HG03354 (cell line): ENCODE measurements around the gene CDKN2D.
"Not testable (repeated sequence)": the region's sequence is repeated elsewhere in the genome, so short reads cannot be mapped to it uniquely, and the experiment has no call there.

Experiments
- ATAC-seq: cut with Tn5 transposase; IDR thresholded peaks from one replicate; pipeline ENCODE4 v1.9.1; 2021; ENCODE audit warnings: mild to moderate bottlenecking; ENCODE audit not compliant: unreplicated experiment, poor library complexity, severe bottlenecking

The CDKN2D gene

GRCh38 chr19:10583036-10583776 is 14.4 kb upstream of the CDKN2D start:
- ATAC-seq = no peak

- no peak for ATAC-seq
Observed at GRCh38 chr19:10582091-10582490, 13.3 kb upstream of the CDKN2D start.

DNA sequence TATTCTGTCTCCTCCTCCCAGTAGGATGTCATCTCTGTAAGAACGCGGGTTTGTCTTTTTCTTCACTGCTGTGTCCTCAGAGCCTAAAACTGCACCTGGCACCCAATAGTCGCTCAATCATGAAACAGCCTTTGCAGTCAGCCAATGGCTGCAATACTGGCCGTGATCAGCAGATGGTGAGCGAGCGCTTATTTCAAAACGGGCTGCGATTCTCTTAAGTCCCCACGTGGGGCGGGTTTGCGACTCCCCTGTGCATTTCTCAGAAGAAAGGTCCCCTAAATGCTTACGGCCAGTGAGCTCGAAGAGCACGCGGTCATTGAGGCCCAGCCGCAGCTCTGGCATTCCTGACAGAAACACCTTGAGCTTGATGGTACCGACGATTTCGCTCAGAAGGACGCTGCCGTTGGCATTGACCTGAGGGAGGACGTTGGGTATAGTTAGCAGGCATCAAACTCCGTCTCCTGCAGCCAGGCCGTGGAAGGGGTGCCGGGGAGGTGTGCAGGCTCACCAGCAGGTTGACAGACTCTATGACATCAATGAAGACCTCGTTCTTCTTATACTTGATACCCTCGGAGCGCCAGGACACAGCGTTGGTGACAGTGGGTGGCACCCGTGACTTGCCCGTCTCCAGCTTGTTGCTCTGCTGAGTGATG is 12.3 kb upstream of the CDKN2D start:
- ATAC-seq = peak; percentile 64

GRCh38 chr19:10577951-10578350 is 9.2 kb upstream of the CDKN2D start:
- no peak for ATAC-seq

- no peak for ATAC-seq
Observed at GRCh38 chr19:10575011-10575716, 6.4 kb upstream of the CDKN2D start.

- ATAC-seq = no peak
Observed at GRCh38 chr19:10574462-10574861, 5.7 kb upstream of the CDKN2D start.

DNA sequence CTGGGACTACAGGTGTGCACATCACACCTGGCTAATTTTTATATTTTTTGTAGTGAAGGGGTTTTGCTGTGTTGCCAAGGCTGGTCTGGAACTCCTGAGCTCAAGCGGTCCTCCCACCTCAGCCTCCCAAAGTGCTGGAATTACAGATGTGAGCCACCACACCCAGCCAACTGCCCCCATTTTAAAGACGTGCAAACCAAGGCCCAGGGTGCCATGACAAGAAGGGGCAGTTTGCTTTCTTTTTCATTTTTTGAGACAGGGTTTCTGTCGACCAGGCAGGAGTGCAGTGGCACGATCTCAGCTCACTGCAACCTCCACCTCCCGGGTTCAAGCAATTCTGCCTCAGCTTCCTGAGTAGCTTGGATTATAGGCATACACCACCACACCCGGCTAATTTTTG is 5.0 kb upstream of the CDKN2D start:
- not testable (repeated sequence) for ATAC-seq

DNA sequence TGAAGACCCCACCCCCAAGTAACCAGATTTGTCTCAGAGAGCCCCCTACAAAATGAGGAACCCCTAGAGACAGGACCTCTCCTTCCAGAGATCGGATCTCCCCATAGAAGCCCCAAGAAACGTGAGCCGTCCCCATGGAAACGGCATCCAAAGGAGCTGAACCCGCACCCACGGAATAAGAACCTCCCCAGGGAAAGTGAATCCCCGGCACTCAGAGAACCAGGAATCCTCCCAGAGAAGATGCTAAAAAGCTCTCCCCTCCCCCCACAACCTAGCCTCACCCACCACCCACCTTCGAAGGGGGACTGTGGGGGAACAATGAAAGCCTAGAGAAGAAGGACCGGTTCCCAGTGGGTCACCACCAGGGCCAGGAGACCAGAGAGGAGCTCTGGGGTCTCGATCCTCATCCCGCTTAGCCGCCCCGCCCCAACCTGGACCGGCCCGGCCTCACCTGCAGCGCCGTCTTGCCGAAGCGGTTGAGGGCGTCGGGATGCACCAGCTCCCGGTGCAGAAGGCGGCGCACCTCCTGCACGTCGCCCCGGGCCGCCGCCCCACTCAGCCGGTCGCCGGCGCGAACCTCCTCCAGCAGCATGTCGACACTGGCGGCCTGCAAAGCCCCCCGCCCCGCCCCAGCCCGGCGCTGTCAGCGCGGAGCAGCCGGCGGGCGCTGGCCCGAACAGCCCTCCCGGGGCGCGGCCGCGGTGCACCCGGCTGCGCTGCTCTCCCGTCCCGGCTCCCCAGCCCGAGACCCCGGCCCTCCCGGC is 535 bp downstream of the CDKN2D start:
- ATAC-seq = no peak

DNA sequence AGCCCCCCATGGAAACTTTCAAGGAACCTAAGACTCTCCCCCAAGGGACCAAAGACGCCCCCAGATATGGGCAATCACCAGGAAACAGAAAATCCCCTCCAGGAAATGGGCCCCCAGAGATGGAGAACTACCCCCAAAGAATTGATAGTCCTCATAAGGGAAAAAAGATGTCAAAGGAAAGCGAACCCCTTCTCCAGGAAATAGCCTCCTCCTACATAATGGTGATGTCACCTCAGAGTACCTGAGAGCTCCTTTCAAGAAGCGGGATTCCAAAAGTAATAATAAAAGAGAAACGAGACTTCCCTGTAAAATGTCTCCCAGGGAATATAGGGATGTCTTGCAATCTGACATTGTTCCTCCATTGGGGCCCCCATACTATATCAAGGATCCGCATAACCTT is 1.1 kb downstream of the CDKN2D start:
- ATAC-seq = no peak

- no peak for ATAC-seq
Observed at GRCh38 chr19:10566658-10567410, 1.9 kb downstream of the CDKN2D start.

GRCh38 chr19:10566408-10566657 is 2.4 kb downstream of the CDKN2D start:
- no peak for ATAC-seq

- peak; percentile 49 for ATAC-seq
Observed at GRCh38 chr19:10565567-10566407, 3.0 kb downstream of the CDKN2D start, which contains the start of gene KRI1. TSS of gene KRI1 (minus strand) at chr19:10566010. CDS start at chr19:10565999, 11 bp downstream.

GRCh38 chr19:10565028-10565566 is 3.7 kb downstream of the CDKN2D start:
- ATAC-seq = no peak

DNA sequence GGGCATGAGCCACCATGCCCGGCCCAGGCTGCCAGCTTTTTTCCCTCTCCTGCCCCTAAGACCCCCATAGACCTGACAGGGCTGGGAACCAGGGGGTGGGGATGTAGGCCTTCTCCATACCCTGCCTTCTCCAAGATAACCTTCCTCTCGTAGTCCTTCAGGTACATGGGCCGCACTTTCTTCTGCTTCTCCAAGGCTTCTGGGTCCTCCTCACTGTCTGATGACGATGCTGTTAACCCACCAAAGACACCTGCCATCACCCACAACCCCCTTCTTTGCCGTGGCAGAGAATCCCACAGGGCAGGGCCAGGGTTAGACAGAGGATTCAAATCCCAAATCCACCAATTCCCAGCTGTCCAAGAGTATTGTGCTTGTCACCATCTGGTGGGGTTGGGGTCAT is 6.2 kb downstream of the CDKN2D start:
- ATAC-seq = no peak

GRCh38 chr19:10560154-10560553 is 8.6 kb downstream of the CDKN2D start:
- ATAC-seq = no peak

GRCh38 chr19:10557603-10558197 is 11.1 kb downstream of the CDKN2D start:
- no peak for ATAC-seq

- ATAC-seq = no peak
Observed at GRCh38 chr19:10555610-10555973, 13.2 kb downstream of the CDKN2D start.
